CD4-positive, alpha-beta memory T cell (primary cell): ENCODE results near the gene CCDC74A. TPM values are rescaled to one million over a fixed set of nuclear protein-coding genes. Genes with fewer than 3 reads are reported as not detected.
"Not testable (repeated sequence)": the region's sequence is repeated elsewhere in the genome, so short reads cannot be mapped to it uniquely, and the experiment has no call there.

Experiments used
- CTCF ChIA-PET: fragments of 350-600 bp; sonication (Branson Sonifier 250); formaldehyde crosslinking; loops from one replicate; lab custom pipeline; 2021; ENCODE audit warnings: inconsistent platforms; ENCODE audit not compliant: partially characterized antibody; lab: Charles Lee
- POLR2A ChIA-PET: fragments of 350-600 bp; sonication (Branson Sonifier 250); formaldehyde crosslinking; loops from one replicate; lab custom pipeline; 2021; ENCODE audit not compliant: partially characterized antibody; lab: Charles Lee
- DNase-seq, 5 donors: peaks; one replicate each; pipeline versions ENCODE4 v3.0.0 to v3.0.0-alpha.2; 2020 to 2022; ENCODE audit warnings: mixed read lengths in 1 of 5
- H3K27ac ChIP-seq: one replicate; pipeline ENCODE4 v1.7.0; 2013; ENCODE audit warnings: low read depth, low read length
- H3K27me3 ChIP-seq: 2 replicates; pipeline ENCODE4 v1.7.0; 2013; ENCODE audit warnings: mild to moderate bottlenecking, low read length, moderate library complexity; ENCODE audit not compliant: insufficient read depth
- H3K36me3 ChIP-seq: 2 replicates; pipeline ENCODE4 v1.7.0; 2013; ENCODE audit warnings: mild to moderate bottlenecking, low read length, moderate library complexity; ENCODE audit not compliant: insufficient read depth
- H3K4me1 ChIP-seq: 2 replicates; pipeline ENCODE4 v1.7.0; 2013; ENCODE audit warnings: mild to moderate bottlenecking, low read length, moderate library complexity; ENCODE audit not compliant: insufficient read depth
- H3K4me3 ChIP-seq, 2 donors: one replicate each; pipeline ENCODE4 v1.7.0; 2013; ENCODE audit warnings: low read length in 2 of 2, mild to moderate bottlenecking in 1 of 2
- H3K9me3 ChIP-seq, 2 donors: one replicate each; pipeline ENCODE4 v1.7.0; 2013; ENCODE audit warnings: low read length in 2 of 2, control low read depth in 1 of 2; ENCODE audit not compliant: control insufficient read depth in 1 of 2
- H3K27ac Mint-ChIP-seq, 7 donors: one replicate each; pipeline ENCODE4 v1.8.0; 2020 to 2021; ENCODE audit warnings: mixed read lengths in 7 of 7, mild to moderate bottlenecking in 6 of 7, inconsistent platforms in 3 of 7, moderate library complexity in 3 of 7
- H3K27me3 Mint-ChIP-seq, 2 donors: one replicate each; pipeline ENCODE4 v1.8.0; 2020 to 2021; ENCODE audit warnings: mixed read lengths in 2 of 2
- H3K36me3 Mint-ChIP-seq, 2 donors: one replicate each; pipeline ENCODE4 v1.8.0; 2020 to 2021; ENCODE audit warnings: mixed read lengths in 2 of 2, inconsistent platforms in 1 of 2, mild to moderate bottlenecking in 1 of 2
- H3K4me1 Mint-ChIP-seq, 4 donors: one replicate each; pipeline ENCODE4 v1.8.0; 2020 to 2021; ENCODE audit warnings: mixed read lengths in 4 of 4, mild to moderate bottlenecking in 1 of 4
- H3K4me3 Mint-ChIP-seq, 8 donors: one replicate each; pipeline ENCODE4 v1.8.0; 2020 to 2021; ENCODE audit warnings: mixed read lengths in 8 of 8, mild to moderate bottlenecking in 7 of 8, moderate library complexity in 6 of 8, inconsistent platforms in 3 of 8
- H3K9me3 Mint-ChIP-seq, 8 donors: one replicate each; pipeline ENCODE4 v1.8.0; 2020 to 2021; ENCODE audit warnings: mixed read lengths in 8 of 8, mild to moderate bottlenecking in 5 of 8, inconsistent platforms in 3 of 8, moderate library complexity in 1 of 8
- intact Hi-C: fragments of 100-400 bp; cut with micrococcal nuclease; formaldehyde crosslinking; loops from one replicate; pipeline ENCODE4 v1.15.1; 2023
- polyA plus RNA-seq, 2 donors: library from polyadenylated mRNA; unstranded; fragments of 300-500 nt; fragmentation: Illumina TruSeq; gene quantifications; one replicate each; pipeline ENCODE4 v1.2.3, GENCODE V29; 2021
- total RNA-seq, 2 experiments: library from RNA; stranded (reverse); gene quantifications; one replicate each; pipeline ENCODE4 v1.2.3, GENCODE V29; 2021

The CCDC74A gene
- total and polyA plus RNA-seq, 4 experiments from 2014 or later = 0.38 to 0.54 (median 0.42) TPM; not detected in 1

- Histone ChIP-seq H3K27ac (no peak overlapping the region), H3K4me1 (no peaks in the 10 kb centered on the region), H3K9me3 (no peaks in the 10 kb centered on the region), H3K27me3 (no peaks in the 10 kb centered on the region), H3K4me3 (no peak overlapping the region), H3K36me3 (no peaks in the 10 kb centered on the region)
- Mint-ChIP-seq H3K4me3 (peak overlapping the region in 1 of 8 donors; percentile 38), H3K4me1 (no peaks in the 10 kb centered on the region), H3K9me3 (no peaks in the 10 kb centered on the region), H3K27ac (no peak overlapping the region), H3K36me3 (peaks cover 7 to 47% of the 10 kb centered on the region in 2 donors), H3K27me3 (no peaks in the 10 kb centered on the region)
- POLR2A ChIA-PET = no interaction called here
- CTCF ChIA-PET = no interaction called here
- DNase-seq = no peak
- intact Hi-C loops = no loop called here
Observed at GRCh38 chr2:131517106-131517831, 10.4 kb upstream of the CCDC74A start.

- CTCF ChIA-PET, H3K4me1 ChIP-seq, DNase-seq, H3K4me1 Mint-ChIP-seq, H3K27me3 Mint-ChIP-seq, H3K4me3 Mint-ChIP-seq, H3K36me3 ChIP-seq, H3K27ac ChIP-seq, H3K9me3 Mint-ChIP-seq, intact Hi-C loops, POLR2A ChIA-PET, H3K27me3 ChIP-seq, H3K9me3 ChIP-seq, H3K27ac Mint-ChIP-seq, H3K4me3 ChIP-seq: not testable (repeated sequence)
- peaks cover 3 to 43% of the 10 kb centered on the region in 2 donors for H3K36me3 Mint-ChIP-seq
Observed at GRCh38 chr2:131517856-131518255, 9.8 kb upstream of the CCDC74A start.

GRCh38 chr2:131518531-131518930 lies 9.2 kb upstream of the CCDC74A start:
- H3K4me3 ChIP-seq, H3K4me3 Mint-ChIP-seq, H3K27me3 Mint-ChIP-seq, H3K27ac Mint-ChIP-seq, DNase-seq, H3K4me1 Mint-ChIP-seq, H3K4me1 ChIP-seq, H3K27ac ChIP-seq, POLR2A ChIA-PET, H3K9me3 ChIP-seq, H3K27me3 ChIP-seq, CTCF ChIA-PET, H3K36me3 ChIP-seq, intact Hi-C loops, H3K9me3 Mint-ChIP-seq: not testable (repeated sequence)
- peaks cover 3 to 41% of the 10 kb centered on the region in 2 donors for H3K36me3 Mint-ChIP-seq

- no peak overlapping the region for H3K4me3 ChIP-seq
- H3K4me1 ChIP-seq = no peaks in the 10 kb centered on the region
- ChIA-PET POLR2A (no interaction called here), CTCF (no interaction called here)
- H3K27ac ChIP-seq = no peak overlapping the region
- Mint-ChIP-seq H3K4me1 (no peaks in the 10 kb centered on the region), H3K9me3 (no peaks in the 10 kb centered on the region), H3K4me3 (no peak overlapping the region), H3K27me3 (no peaks in the 10 kb centered on the region), H3K27ac (no peak overlapping the region), H3K36me3 (peaks cover 3 to 33% of the 10 kb centered on the region in 2 donors)
- intact Hi-C loops = no loop called here
- H3K36me3 ChIP-seq = no peaks in the 10 kb centered on the region
- H3K27me3 ChIP-seq = no peaks in the 10 kb centered on the region
- no peak for DNase-seq
- no peaks in the 10 kb centered on the region for H3K9me3 ChIP-seq
Observed at GRCh38 chr2:131519466-131519865, 8.2 kb upstream of the CCDC74A start.

- intact Hi-C loops, H3K36me3 ChIP-seq, DNase-seq, H3K4me3 ChIP-seq, H3K9me3 ChIP-seq, H3K27ac Mint-ChIP-seq, H3K27me3 ChIP-seq, H3K4me3 Mint-ChIP-seq, H3K4me1 ChIP-seq, H3K9me3 Mint-ChIP-seq, H3K27me3 Mint-ChIP-seq, CTCF ChIA-PET, POLR2A ChIA-PET, H3K27ac ChIP-seq, H3K4me1 Mint-ChIP-seq: not testable (repeated sequence)
- peaks cover 3 to 28% of the 10 kb centered on the region in 2 donors for H3K36me3 Mint-ChIP-seq
Observed at GRCh38 chr2:131519871-131520470, 7.7 kb upstream of the CCDC74A start.

- Histone ChIP-seq H3K36me3 (no peaks in the 10 kb centered on the region), H3K4me1 (no peaks in the 10 kb centered on the region), H3K27ac (no peak overlapping the region), H3K27me3 (no peaks in the 10 kb centered on the region), H3K4me3 (no peak overlapping the region), H3K9me3 (no peaks in the 10 kb centered on the region)
- ChIA-PET CTCF (no interaction called here), POLR2A (no interaction called here)
- H3K4me3 Mint-ChIP-seq = no peak overlapping the region
- H3K27me3 Mint-ChIP-seq = no peaks in the 10 kb centered on the region
- H3K36me3 Mint-ChIP-seq = peaks cover 3 to 26% of the 10 kb centered on the region in 2 donors
- no peak overlapping the region for H3K27ac Mint-ChIP-seq
- no peaks in the 10 kb centered on the region for H3K4me1 Mint-ChIP-seq
- no peaks in the 10 kb centered on the region for H3K9me3 Mint-ChIP-seq
- intact Hi-C loops = no loop called here
- DNase-seq = no peak
Observed at GRCh38 chr2:131520526-131520925, 7.2 kb upstream of the CCDC74A start.

GRCh38 chr2:131521524-131521923 lies 6.2 kb upstream of the CCDC74A start:
- H3K27me3 Mint-ChIP-seq, intact Hi-C loops, H3K4me1 ChIP-seq, POLR2A ChIA-PET, H3K27ac ChIP-seq, H3K27ac Mint-ChIP-seq, DNase-seq, H3K9me3 ChIP-seq, H3K4me1 Mint-ChIP-seq, H3K4me3 Mint-ChIP-seq, H3K27me3 ChIP-seq, H3K36me3 ChIP-seq, H3K9me3 Mint-ChIP-seq, H3K4me3 ChIP-seq: not testable (repeated sequence)
- H3K36me3 Mint-ChIP-seq = peaks cover 3 to 19% of the 10 kb centered on the region in 2 donors
- CTCF ChIA-PET = interaction anchor here (1.4 kb wide), 1 partner anchor 29 kb away, joined by 4 read pairs; the partner anchor contains the start of gene MZT2A
